GM15510 (cell line): ENCODE data around the gene GPR155.

Experiments used
- POLR2A ChIP-seq: IDR thresholded peaks from 3 replicates; pipeline ENCODE4 v1.6.1; 2011; ENCODE audit warnings: borderline replicate concordance; ENCODE audit not compliant: insufficient read length; ENCODE audit errors: extremely low read depth

GPR155 gene

GRCh38 chr2:174503161-174503809, 16.5 kb upstream of the GPR155 start:
- TF ChIP-seq POLR2A, result no peak

- TF ChIP-seq POLR2A, result no peak
These were observed 12.5 kb upstream of the GPR155 start for GRCh38 chr2:174499371-174499770.

GRCh38 chr2:174495365-174496012, 8.7 kb upstream of the GPR155 start:
- TF ChIP-seq POLR2A, result no peak

- TF ChIP-seq POLR2A, result no peak
These were observed 6.9 kb upstream of the GPR155 start for GRCh38 chr2:174493549-174494331.

GRCh38 chr2:174492963-174493431, 6.2 kb upstream of the GPR155 start:
- no peak for TF ChIP-seq POLR2A

GRCh38 chr2:174491947-174492346, 5.1 kb upstream of the GPR155 start:
- TF ChIP-seq POLR2A, result no peak

- no peak for TF ChIP-seq POLR2A
These were observed 3.2 kb upstream of the GPR155 start for GRCh38 chr2:174490051-174490450.

- no peak for TF ChIP-seq POLR2A
These were observed 962 bp upstream of the GPR155 start for GRCh38 chr2:174487820-174488162.

- peak; percentile 54 for TF ChIP-seq POLR2A
These were observed 435 bp upstream of the GPR155 start for GRCh38 chr2:174487108-174487819.

- no peak for TF ChIP-seq POLR2A
These were observed 854 bp downstream of the GPR155 start for GRCh38 chr2:174485788-174486562.

- no peak for TF ChIP-seq POLR2A
These were observed 2.3 kb downstream of the GPR155 start for GRCh38 chr2:174484573-174484972.

GRCh38 chr2:174482854-174483253, 4.0 kb downstream of the GPR155 start:
- TF ChIP-seq POLR2A, result no peak

- TF ChIP-seq POLR2A, result no peak
These were observed 9.1 kb downstream of the GPR155 start for GRCh38 chr2:174477759-174478158.

- TF ChIP-seq POLR2A, result no peak
These were observed 13.0 kb downstream of the GPR155 start for GRCh38 chr2:174473796-174474195.

- no peak for TF ChIP-seq POLR2A
These were observed 21.5 kb downstream of the GPR155 start for GRCh38 chr2:174465327-174465726.

- TF ChIP-seq POLR2A, result no peak
These were observed 25.6 kb downstream of the GPR155 start for GRCh38 chr2:174461221-174461620.
